Measurements from ENCODE around the gene LRRC72. TPM values are rescaled to one million over a fixed set of nuclear protein-coding genes. Genes with fewer than 3 reads are reported as not detected.

Gene LRRC72
- total RNA-seq, 2 donors from 2014 or later: not detected

- peak; percentile 78 for DNase-seq
- no peak overlapping the region for H3K27ac ChIP-seq (ENCODE audit: low read depth, low read length)
- H3K9me3 ChIP-seq (ENCODE audit: control insufficient read depth, low read length): no peaks in the 10 kb centered on the region
- H3K27me3 ChIP-seq (ENCODE audit: control insufficient read depth, insufficient read depth, low read length, poor library complexity, severe bottlenecking): no peaks in the 10 kb centered on the region
- H3K4me3 ChIP-seq (ENCODE audit: low read length): no peak overlapping the region
- Mint-ChIP-seq H3K4me1 (peaks cover 8% of the 10 kb centered on the region), H3K27me3 (ENCODE audit: insufficient read depth) (no peaks in the 10 kb centered on the region), H3K27ac (no peak overlapping the region), H3K36me3 (ENCODE audit: low read depth) (peaks cover 64% of the 10 kb centered on the region), H3K4me3 (no peak overlapping the region), H3K9me3 (no peaks in the 10 kb centered on the region)
- WGBS, 2 experiments (ENCODE audit: insufficient coverage in 1 of 2, insufficient read length in 1 of 2): 87 to 89% methylated on average over 10 to 17 of the region's 18 CpGs
- no peak overlapping the region for H3K9ac ChIP-seq (ENCODE audit: extremely low read depth, low read length, poor library complexity, severe bottlenecking)
- TF ChIP-seq CTCF (conservative IDR thresholded peaks at IDR 0.05): no peak
- peaks cover 68% of the 10 kb centered on the region for H3K36me3 ChIP-seq (ENCODE audit: control insufficient read depth, insufficient read depth, low read length)
- H3K4me1 ChIP-seq (ENCODE audit: control insufficient read depth, insufficient read depth, low read length): no peaks in the 10 kb centered on the region
Measured at GRCh38 chr7:16616542-16616941, 89.9 kb downstream of the LRRC72 start.

GRCh38 chr7:16619979-16620408 is 93.4 kb downstream of the LRRC72 start:
- no peaks in the 10 kb centered on the region for H3K27me3 Mint-ChIP-seq (ENCODE audit: insufficient read depth)
- H3K9ac ChIP-seq (ENCODE audit: extremely low read depth, low read length, poor library complexity, severe bottlenecking): no peak overlapping the region
- H3K4me3 Mint-ChIP-seq: no peak overlapping the region
- H3K36me3 ChIP-seq (ENCODE audit: control insufficient read depth, insufficient read depth, low read length): peaks cover 62% of the 10 kb centered on the region
- no peaks in the 10 kb centered on the region for H3K4me1 ChIP-seq (ENCODE audit: control insufficient read depth, insufficient read depth, low read length)
- H3K27ac Mint-ChIP-seq: no peak overlapping the region
- no peak overlapping the region for H3K4me3 ChIP-seq (ENCODE audit: low read length)
- peaks cover 65% of the 10 kb centered on the region for H3K36me3 Mint-ChIP-seq (ENCODE audit: low read depth)
- WGBS, 2 experiments (ENCODE audit: insufficient coverage in 1 of 2, insufficient read length in 1 of 2): 95 to 100% methylated on average over 1 to 2 of the region's 2 CpGs
- no peaks in the 10 kb centered on the region for H3K27me3 ChIP-seq (ENCODE audit: control insufficient read depth, insufficient read depth, low read length, poor library complexity, severe bottlenecking)
- no peaks in the 10 kb centered on the region for H3K9me3 Mint-ChIP-seq
- no peaks in the 10 kb centered on the region for H3K9me3 ChIP-seq (ENCODE audit: control insufficient read depth, low read length)
- H3K27ac ChIP-seq (ENCODE audit: low read depth, low read length): no peak overlapping the region
- no peak for DNase-seq
- H3K4me1 Mint-ChIP-seq: peaks cover 8% of the 10 kb centered on the region
- TF ChIP-seq CTCF (conservative IDR thresholded peaks at IDR 0.05): no peak

- Mint-ChIP-seq H3K9me3 (no peaks in the 10 kb centered on the region), H3K27me3 (ENCODE audit: insufficient read depth) (no peaks in the 10 kb centered on the region), H3K4me1 (peaks cover 11% of the 10 kb centered on the region), H3K27ac (no peak overlapping the region), H3K4me3 (no peak overlapping the region), H3K36me3 (ENCODE audit: low read depth) (peaks cover 33% of the 10 kb centered on the region)
- WGBS, 2 experiments (ENCODE audit: insufficient coverage in 1 of 2, insufficient read length in 1 of 2): 61 to 100% methylated on average over 1 to 2 of the region's 2 CpGs
- Histone ChIP-seq H3K27me3 (ENCODE audit: control insufficient read depth, insufficient read depth, low read length, poor library complexity, severe bottlenecking) (no peaks in the 10 kb centered on the region), H3K4me3 (ENCODE audit: low read length) (no peak overlapping the region), H3K4me1 (ENCODE audit: control insufficient read depth, insufficient read depth, low read length) (no peaks in the 10 kb centered on the region), H3K9me3 (ENCODE audit: control insufficient read depth, low read length) (no peaks in the 10 kb centered on the region), H3K9ac (ENCODE audit: extremely low read depth, low read length, poor library complexity, severe bottlenecking) (no peak overlapping the region), H3K27ac (ENCODE audit: low read depth, low read length) (no peak overlapping the region), H3K36me3 (ENCODE audit: control insufficient read depth, insufficient read depth, low read length) (peaks cover 34% of the 10 kb centered on the region)
- TF ChIP-seq CTCF (conservative IDR thresholded peaks at IDR 0.05): no peak
- no peak for DNase-seq
Measured at GRCh38 chr7:16626388-16626787, 99.8 kb downstream of the LRRC72 start.
